Activated CD4-positive, alpha-beta T cell treated with anti-CD3 and anti-CD28 coated beads, Interleukin-2, amount 10 ng/mL, durations not matched to agents 7 days and 5 days (primary cell): ENCODE data around the gene APPBP2. TPM values are rescaled to one million over a fixed set of nuclear protein-coding genes. Genes with fewer than 3 reads are reported as not detected.

Experiments
- CTCF ChIA-PET: fragments of 350-600 bp; sonication (Branson Sonifier 250); formaldehyde crosslinking; loops from one replicate; lab custom pipeline; 2021; ENCODE audit warnings: antibody characterized with exemption; lab: Charles Lee
- POLR2A ChIA-PET: fragments of 350-600 bp; sonication (Branson Sonifier 250); formaldehyde crosslinking; loops from one replicate; lab custom pipeline; 2021; ENCODE audit warnings: antibody characterized with exemption; lab: Charles Lee
- DNase-seq: peaks from one replicate; pipeline ENCODE4 v3.0.0-alpha.2; 2020
- H3K27ac Mint-ChIP-seq: one replicate; pipeline ENCODE4 v1.8.0; 2021; ENCODE audit warnings: mild to moderate bottlenecking, moderate library complexity, mixed read lengths
- H3K27me3 Mint-ChIP-seq: one replicate; pipeline ENCODE4 v1.8.0; 2021; ENCODE audit warnings: mixed read lengths
- H3K36me3 Mint-ChIP-seq: one replicate; pipeline ENCODE4 v1.8.0; 2021; ENCODE audit warnings: low read depth, mixed read lengths
- H3K4me1 Mint-ChIP-seq: one replicate; pipeline ENCODE4 v1.8.0; 2021; ENCODE audit warnings: mixed read lengths
- H3K4me3 Mint-ChIP-seq: one replicate; pipeline ENCODE4 v1.8.0; 2021; ENCODE audit warnings: mild to moderate bottlenecking, moderate library complexity, mixed read lengths
- H3K9me3 Mint-ChIP-seq: one replicate; pipeline ENCODE4 v1.8.0; 2021; ENCODE audit warnings: mixed read lengths
- total RNA-seq, 2 experiments: library from RNA; stranded (reverse); gene quantifications; one replicate each; pipeline ENCODE4 v1.2.3, GENCODE V29; 2021

Gene APPBP2, protein sequence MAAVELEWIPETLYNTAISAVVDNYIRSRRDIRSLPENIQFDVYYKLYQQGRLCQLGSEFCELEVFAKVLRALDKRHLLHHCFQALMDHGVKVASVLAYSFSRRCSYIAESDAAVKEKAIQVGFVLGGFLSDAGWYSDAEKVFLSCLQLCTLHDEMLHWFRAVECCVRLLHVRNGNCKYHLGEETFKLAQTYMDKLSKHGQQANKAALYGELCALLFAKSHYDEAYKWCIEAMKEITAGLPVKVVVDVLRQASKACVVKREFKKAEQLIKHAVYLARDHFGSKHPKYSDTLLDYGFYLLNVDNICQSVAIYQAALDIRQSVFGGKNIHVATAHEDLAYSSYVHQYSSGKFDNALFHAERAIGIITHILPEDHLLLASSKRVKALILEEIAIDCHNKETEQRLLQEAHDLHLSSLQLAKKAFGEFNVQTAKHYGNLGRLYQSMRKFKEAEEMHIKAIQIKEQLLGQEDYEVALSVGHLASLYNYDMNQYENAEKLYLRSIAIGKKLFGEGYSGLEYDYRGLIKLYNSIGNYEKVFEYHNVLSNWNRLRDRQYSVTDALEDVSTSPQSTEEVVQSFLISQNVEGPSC
- total RNA-seq: 10 to 100 TPM; 25.6 to 29.4 TPM

DNA sequence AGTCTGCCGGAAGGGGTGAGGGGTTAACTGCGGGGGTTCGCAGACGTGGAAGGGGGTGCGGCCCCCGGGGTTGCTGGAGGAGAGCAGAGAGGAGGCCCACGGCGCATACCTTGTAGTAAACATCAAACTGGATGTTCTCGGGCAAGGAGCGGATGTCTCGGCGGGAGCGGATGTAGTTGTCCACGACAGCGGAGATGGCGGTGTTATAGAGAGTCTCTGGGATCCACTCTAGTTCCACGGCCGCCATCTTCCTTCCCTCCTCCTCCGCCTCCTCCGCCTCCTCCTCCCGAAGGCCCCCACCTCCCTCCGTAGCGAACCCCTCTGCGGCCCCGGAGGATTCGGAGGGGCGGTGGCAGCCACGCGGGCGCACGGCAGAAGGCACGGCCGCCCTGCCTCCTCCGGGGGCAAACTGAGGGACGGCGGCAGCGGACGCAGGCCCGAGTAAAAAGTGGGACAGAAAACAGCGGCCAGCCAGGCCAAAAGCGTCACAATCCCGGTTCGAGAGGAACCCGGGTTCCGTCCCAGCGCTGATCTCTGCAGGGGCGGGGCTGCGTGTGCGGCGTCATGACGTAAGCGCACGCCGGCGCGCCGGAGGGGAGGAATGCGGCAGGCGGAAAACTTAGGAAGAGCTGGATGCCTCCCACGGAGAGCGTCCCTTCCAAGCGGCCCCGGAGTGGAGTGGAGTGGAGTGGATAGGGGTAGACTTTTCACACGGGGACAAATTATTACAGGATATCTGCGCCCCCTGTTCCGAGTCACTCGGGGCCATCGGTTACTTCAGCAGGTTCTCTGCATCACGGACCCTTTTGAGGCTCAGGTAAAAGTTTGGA lies at the start of gene APPBP2:
Gene APPBP2 (minus strand): TSS at position 558 of the 830 bp plus-strand sequence. CDS start 311 bp downstream, at position 247.
- ChIA-PET CTCF (interaction anchor here (0.6 to 0.7 kb wide), 2 partner anchors 154 to 197 kb away, joined by 3 read pairs; no protein-coding TSS in a partner anchor), POLR2A (no interaction called here)
- peak; percentile 79 for DNase-seq
- Mint-ChIP-seq H3K36me3 (peaks cover 15% of the 10 kb centered on the region), H3K27ac (peak within 1 kb of the TSS; percentile 98), H3K4me3 (peak within 1 kb of the TSS; percentile 99), H3K27me3 (no peaks in the 10 kb centered on the region), H3K4me1 (peaks cover 45% of the 10 kb centered on the region), H3K9me3 (no peaks in the 10 kb centered on the region)

DNA sequence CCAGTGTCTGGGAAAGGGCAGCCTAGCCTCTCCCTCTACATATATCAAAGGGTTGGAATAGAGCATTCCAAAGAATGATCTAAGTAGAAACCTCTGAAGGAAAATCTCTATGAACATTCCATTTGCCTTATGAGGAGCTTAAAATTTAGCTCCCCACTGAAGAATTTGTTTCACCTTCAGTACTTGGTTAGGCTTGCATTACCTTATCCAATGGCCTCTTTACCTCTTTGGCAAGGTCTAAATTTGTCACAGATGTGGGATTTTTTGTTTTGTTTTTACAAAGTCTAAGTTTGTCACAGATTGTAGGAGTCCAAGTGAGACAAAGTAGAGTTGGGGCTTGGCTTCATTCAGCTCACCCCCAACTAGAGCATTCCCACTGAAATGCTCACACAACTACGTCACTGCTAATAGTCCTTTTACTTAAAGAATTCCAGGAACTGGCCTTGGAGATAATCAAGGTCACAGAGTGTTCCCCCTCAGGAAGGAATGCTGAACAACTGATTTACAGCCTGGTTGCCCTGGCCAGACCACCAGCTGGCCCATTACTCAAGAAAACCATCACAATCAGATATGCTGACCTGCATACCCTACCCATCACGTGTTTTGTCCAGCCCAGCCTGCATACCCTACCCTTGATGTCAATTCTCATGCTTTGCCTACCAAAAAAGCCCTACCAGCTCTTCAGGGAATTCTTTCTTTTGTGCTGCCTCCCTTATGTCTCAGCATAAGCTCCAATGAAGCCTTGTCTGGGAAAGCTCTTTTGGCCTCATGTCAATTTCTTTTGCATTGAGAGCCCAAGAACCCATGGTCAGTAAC lies 47.4 kb upstream of the APPBP2 start:
- Mint-ChIP-seq H3K4me3 (no peak overlapping the region), H3K4me1 (peaks cover 13% of the 10 kb centered on the region), H3K27ac (no peak overlapping the region), H3K36me3 (no peaks in the 10 kb centered on the region), H3K9me3 (no peaks in the 10 kb centered on the region), H3K27me3 (peaks cover 9% of the 10 kb centered on the region)
- ChIA-PET POLR2A (no interaction called here), CTCF (interaction anchor here (0.6 to 2.0 kb wide), 4 partner anchors 9 to 1037 kb away, joined by 3 to 7 read pairs (median 4); no protein-coding TSS in a partner anchor)
- DNase-seq: no peak

DNA sequence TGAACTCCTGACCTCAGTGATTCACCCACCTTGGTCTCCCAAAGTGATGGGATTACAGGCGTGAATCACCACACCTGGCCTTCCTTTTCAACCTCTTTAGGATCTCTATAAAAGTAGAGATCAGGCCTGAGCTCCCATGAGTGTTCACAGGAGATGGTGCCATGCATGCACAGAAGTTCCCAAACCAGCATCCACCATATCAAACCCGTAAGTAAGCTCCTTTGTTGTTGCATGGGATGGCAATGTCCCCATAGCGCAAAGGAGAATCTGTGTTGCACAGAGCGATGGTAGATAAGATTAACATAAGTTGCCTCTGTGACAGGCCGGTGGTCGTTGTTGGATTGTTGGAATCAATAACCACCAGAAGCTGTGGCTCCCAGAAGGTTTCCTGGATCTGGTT lies 39.2 kb upstream of the APPBP2 start:
- peaks cover 5% of the 10 kb centered on the region for H3K27me3 Mint-ChIP-seq
- no peak overlapping the region for H3K4me3 Mint-ChIP-seq
- peaks cover 3% of the 10 kb centered on the region for H3K4me1 Mint-ChIP-seq
- H3K9me3 Mint-ChIP-seq: no peaks in the 10 kb centered on the region
- no peaks in the 10 kb centered on the region for H3K36me3 Mint-ChIP-seq
- CTCF ChIA-PET: interaction anchor here (0.6 to 1.4 kb wide), 3 partner anchors 31 to 390 kb away, joined by 3 to 4 read pairs (median 3); no protein-coding TSS in a partner anchor
- no peak for DNase-seq
- POLR2A ChIA-PET: no interaction called here
- H3K27ac Mint-ChIP-seq: no peak overlapping the region

DNA sequence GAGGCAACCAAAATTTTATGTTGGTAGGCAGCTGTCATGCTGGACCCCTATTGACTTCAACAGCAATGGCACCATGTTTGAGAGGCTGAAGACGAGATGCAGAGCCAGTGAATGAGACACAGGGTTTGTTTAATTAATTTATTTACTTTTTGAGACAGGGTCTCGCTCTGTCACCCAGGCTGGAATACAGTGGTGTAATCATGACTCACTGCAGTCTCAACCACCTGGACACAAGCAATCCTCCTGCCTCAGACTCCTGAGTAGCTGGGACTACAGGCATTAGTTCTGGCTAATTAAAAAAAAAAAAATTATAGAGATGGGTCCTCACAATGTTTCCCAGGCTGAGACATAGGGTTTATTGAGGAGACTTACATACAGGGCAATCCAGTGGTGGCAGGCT lies 37.7 kb upstream of the APPBP2 start:
- DNase-seq: no peak
- Mint-ChIP-seq H3K9me3 (peaks cover 3% of the 10 kb centered on the region), H3K27ac (no peak overlapping the region), H3K4me1 (no peaks in the 10 kb centered on the region), H3K36me3 (no peaks in the 10 kb centered on the region), H3K27me3 (peaks cover 5% of the 10 kb centered on the region), H3K4me3 (no peak overlapping the region)
- ChIA-PET CTCF (interaction anchor here (0.6 kb wide), 1 partner anchor 173 kb away, joined by 4 read pairs; no protein-coding TSS in a partner anchor), POLR2A (no interaction called here)

DNA sequence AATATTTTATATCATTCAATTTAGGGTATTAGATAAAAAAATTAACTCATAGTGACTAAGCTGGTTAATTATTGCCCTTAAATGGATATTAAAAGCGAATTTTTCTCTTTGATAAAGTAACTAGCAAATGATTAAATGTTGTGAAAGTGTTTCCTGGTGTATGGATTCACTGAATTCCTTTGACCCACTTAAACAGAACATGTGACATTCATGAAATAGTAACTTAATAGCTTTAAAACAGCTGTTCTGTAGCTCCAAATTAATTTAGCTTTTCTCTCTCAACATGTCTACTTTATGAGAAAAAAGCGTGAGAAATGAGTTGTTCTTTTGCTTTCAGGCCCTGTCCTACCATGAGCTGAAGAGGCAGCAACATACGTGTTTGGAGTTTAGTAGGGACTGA lies 36.4 kb upstream of the APPBP2 start:
- H3K36me3 Mint-ChIP-seq: no peaks in the 10 kb centered on the region
- peaks cover 15% of the 10 kb centered on the region for H3K9me3 Mint-ChIP-seq
- ChIA-PET POLR2A (no interaction called here), CTCF (interaction anchor here (0.6 to 1.0 kb wide), 3 partner anchors 13 to 246 kb away, joined by 3 to 4 read pairs (median 3); no protein-coding TSS in a partner anchor)
- no peak overlapping the region for H3K4me3 Mint-ChIP-seq
- H3K27ac Mint-ChIP-seq: no peak overlapping the region
- H3K4me1 Mint-ChIP-seq: no peaks in the 10 kb centered on the region
- peaks cover 5% of the 10 kb centered on the region for H3K27me3 Mint-ChIP-seq
- no peak for DNase-seq

DNA sequence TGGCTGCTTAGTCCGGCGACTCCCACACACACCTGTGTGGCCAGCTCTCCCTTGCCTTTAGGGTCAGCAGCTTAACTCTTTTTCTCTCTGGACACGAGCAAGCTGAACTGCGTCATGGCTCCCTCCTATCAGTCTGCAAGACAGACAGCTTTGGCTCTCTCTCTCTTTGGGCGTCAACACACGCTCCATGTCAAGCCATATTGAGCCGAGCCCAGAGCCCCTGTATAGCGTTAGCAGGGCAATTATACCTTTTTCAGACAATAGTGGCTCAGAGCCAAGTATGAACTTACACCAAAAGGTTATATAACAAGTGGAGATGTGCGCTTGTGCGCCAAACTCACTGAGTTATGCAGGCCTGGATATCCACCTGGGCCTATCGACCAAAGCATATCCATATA lies 34.8 kb upstream of the APPBP2 start:
- ChIA-PET POLR2A (no interaction called here), CTCF (no interaction called here)
- no peaks in the 10 kb centered on the region for H3K4me1 Mint-ChIP-seq
- H3K4me3 Mint-ChIP-seq: no peak overlapping the region
- H3K27me3 Mint-ChIP-seq: peaks cover 7% of the 10 kb centered on the region
- H3K36me3 Mint-ChIP-seq: no peaks in the 10 kb centered on the region
- H3K9me3 Mint-ChIP-seq: peaks cover 24% of the 10 kb centered on the region
- no peak for DNase-seq
- H3K27ac Mint-ChIP-seq: no peak overlapping the region

DNA sequence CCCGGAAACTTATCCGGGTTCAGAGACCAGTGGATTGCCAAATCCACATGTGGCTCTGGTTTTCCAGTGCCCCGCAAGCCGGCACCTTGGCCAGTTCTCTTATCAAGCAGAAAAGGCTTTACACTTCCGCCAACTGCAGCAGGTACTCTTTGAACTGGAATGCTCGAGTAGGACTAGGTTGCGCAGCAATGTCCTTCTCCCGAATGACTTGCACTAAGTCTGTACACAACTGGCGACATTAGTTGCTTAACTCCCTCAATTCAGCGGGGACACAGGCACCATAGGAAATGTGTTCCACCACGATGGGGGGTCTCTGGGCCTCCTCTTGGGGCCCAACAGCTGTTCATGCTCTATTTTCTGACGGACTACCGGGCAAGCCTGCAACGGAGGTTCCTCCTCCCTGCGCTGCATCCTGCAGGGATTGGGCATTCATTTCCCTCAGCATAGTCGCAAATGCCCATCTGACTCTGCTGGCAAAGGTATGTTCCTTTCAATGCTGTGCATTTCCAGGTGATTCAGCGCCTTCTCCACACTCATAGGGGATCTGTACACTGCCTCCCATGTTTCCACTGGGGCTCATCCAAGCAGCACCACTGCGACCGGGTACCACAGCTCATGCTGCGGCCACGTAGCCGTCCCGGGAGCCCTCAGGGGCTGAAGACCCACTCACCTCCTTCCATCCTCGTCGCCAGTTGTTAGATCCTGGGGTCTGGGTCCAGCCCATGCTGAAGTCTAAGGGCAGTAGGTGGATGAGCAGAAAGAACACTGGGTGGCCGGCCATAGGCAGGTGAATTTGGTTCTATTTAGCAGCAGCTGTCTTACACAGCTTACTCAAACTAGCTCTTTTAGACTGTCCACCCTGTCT lies 34.2 kb upstream of the APPBP2 start:
- Mint-ChIP-seq H3K9me3 (peaks cover 24% of the 10 kb centered on the region), H3K27ac (no peak overlapping the region), H3K4me3 (no peak overlapping the region), H3K27me3 (peaks cover 7% of the 10 kb centered on the region), H3K36me3 (no peaks in the 10 kb centered on the region), H3K4me1 (no peaks in the 10 kb centered on the region)
- ChIA-PET POLR2A (no interaction called here), CTCF (no interaction called here)
- DNase-seq: no peak

DNA sequence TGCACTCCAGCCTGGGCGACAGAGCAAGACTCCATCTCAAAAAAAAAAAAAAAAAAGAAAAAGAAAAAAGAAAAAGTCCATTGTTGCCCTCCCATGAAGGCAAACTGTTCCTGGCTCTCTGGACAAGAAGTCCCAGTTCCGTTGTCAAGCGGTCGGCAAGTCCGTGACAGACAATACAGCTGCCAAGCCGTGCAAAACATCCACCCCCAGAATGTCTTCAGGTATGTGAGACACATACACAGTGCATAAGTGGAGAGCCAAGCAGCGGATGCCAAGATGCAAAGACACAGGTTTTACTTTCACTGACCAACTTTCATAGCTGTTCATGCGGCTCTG lies 33.6 kb upstream of the APPBP2 start:
- H3K27ac Mint-ChIP-seq: no peak overlapping the region
- no peaks in the 10 kb centered on the region for H3K4me1 Mint-ChIP-seq
- peaks cover 7% of the 10 kb centered on the region for H3K27me3 Mint-ChIP-seq
- H3K4me3 Mint-ChIP-seq: no peak overlapping the region
- ChIA-PET POLR2A (no interaction called here), CTCF (interaction anchor here (0.7 to 0.8 kb wide), 2 partner anchors 10 to 211 kb away, joined by 3 to 4 read pairs; no protein-coding TSS in a partner anchor)
- H3K36me3 Mint-ChIP-seq: no peaks in the 10 kb centered on the region
- DNase-seq: no peak
- H3K9me3 Mint-ChIP-seq: peaks cover 24% of the 10 kb centered on the region

DNA sequence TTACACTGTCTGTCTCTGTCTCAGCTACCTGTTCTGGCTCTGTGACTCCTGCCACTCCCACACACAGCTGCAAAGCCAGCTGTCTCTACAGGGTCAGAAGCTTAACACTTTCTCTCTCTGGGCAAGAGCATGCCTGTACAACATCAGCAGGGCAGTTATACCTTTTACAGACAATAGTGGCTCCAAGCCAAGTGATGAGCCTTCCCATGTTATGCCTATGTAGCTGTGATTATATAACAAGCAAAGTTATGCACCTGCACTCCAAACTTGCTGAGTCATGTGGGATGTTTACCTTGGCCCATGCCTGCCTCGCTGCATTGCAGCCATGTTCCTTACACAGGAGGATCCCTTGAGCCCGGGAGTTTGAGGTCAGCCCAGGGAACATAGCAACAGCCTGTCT lies 31.8 kb upstream of the APPBP2 start:
- Mint-ChIP-seq H3K4me3 (no peak overlapping the region), H3K4me1 (no peaks in the 10 kb centered on the region), H3K9me3 (peaks cover 24% of the 10 kb centered on the region), H3K36me3 (no peaks in the 10 kb centered on the region), H3K27me3 (peaks cover 3% of the 10 kb centered on the region), H3K27ac (no peak overlapping the region)
- ChIA-PET CTCF (interaction anchor here (0.7 to 1.1 kb wide), 2 partner anchors 12 to 213 kb away, joined by 4 to 5 read pairs; no protein-coding TSS in a partner anchor), POLR2A (no interaction called here)
- no peak for DNase-seq

DNA sequence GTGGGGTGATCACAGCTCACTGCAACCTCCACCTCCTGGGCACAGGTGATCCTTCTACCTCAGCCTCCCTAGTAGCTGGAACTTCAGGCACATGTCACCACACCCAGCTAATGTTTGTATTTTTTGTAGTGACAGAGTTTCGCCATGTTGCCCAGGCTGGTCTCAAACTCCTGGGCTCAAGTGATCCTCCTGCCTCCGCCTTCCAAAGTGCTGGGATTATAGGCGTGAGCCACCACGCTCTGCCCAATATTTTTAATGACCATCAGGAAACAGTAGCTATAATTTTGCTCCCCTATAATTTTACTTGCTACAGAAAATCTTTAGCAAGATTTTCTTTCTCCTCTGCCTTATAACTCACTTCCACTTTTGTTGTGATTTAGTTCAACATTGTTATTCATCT lies 29.7 kb upstream of the APPBP2 start:
- no peak for DNase-seq
- Mint-ChIP-seq H3K27me3 (peaks cover 2% of the 10 kb centered on the region), H3K4me3 (no peak overlapping the region), H3K4me1 (no peaks in the 10 kb centered on the region), H3K36me3 (no peaks in the 10 kb centered on the region), H3K9me3 (peaks cover 24% of the 10 kb centered on the region), H3K27ac (no peak overlapping the region)
- ChIA-PET POLR2A (no interaction called here), CTCF (no interaction called here)

DNA sequence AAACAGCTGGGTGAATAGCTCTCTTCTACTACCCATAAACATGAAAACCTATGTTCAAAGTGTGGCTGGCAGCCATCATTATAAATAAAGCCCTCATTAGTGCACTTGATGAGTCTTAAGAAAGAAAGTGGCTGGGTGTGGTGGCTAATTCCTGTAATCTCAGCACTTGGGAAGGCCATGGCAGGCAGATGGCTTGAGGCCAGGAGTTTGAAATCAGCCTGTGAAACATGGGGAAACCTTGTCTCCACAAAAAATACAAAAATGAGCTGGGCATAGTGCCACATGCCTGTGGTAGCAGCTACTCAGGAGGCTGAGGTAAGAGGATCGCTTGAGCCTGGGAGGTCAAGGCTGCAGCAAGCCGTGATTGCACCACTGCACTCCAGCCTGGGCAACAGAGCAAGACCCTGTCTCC lies 28.3 kb upstream of the APPBP2 start:
- Mint-ChIP-seq H3K4me1 (no peaks in the 10 kb centered on the region), H3K27ac (no peak overlapping the region), H3K36me3 (no peaks in the 10 kb centered on the region), H3K4me3 (no peak overlapping the region), H3K27me3 (peaks cover 2% of the 10 kb centered on the region), H3K9me3 (peaks cover 24% of the 10 kb centered on the region)
- ChIA-PET CTCF (no interaction called here), POLR2A (no interaction called here)
- no peak for DNase-seq
